HG02588 (cell line): ENCODE measurements around the gene NOTCH1.
"Not testable (repeated sequence)": the region's sequence is repeated elsewhere in the genome, so short reads cannot be mapped to it uniquely, and the experiment has no call there.

Experiments used
- ATAC-seq: cut with Tn5 transposase; IDR thresholded peaks from one replicate; pipeline ENCODE4 v1.9.1; 2021; ENCODE audit warnings: mild to moderate bottlenecking, moderate library complexity; ENCODE audit not compliant: unreplicated experiment

The NOTCH1 gene

DNA sequence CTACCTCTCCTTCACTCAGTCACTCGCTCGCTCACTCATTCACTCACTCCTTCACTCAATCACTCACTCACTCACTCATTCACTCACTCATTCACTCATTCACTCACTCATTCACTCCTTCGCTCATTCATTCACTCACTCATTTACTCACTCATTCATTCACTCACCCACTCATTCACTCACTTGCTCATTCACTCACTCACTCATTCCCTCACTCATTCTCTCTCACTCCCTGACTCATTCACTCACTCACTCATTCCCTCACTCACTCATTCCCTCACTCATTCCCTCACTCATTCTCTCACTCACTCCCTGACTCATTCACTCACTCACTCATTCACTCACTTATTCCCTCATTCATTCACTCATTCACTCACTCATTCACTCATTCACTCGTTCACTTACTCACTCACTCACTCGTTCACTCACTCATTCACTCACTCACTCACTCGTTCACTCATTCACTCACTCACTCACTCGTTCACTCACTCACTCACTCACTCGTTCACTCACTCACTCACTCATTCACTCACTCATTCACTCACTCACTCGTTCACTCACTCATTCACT is 33.9 kb upstream of the NOTCH1 start:
- ATAC-seq: not testable (repeated sequence)

DNA sequence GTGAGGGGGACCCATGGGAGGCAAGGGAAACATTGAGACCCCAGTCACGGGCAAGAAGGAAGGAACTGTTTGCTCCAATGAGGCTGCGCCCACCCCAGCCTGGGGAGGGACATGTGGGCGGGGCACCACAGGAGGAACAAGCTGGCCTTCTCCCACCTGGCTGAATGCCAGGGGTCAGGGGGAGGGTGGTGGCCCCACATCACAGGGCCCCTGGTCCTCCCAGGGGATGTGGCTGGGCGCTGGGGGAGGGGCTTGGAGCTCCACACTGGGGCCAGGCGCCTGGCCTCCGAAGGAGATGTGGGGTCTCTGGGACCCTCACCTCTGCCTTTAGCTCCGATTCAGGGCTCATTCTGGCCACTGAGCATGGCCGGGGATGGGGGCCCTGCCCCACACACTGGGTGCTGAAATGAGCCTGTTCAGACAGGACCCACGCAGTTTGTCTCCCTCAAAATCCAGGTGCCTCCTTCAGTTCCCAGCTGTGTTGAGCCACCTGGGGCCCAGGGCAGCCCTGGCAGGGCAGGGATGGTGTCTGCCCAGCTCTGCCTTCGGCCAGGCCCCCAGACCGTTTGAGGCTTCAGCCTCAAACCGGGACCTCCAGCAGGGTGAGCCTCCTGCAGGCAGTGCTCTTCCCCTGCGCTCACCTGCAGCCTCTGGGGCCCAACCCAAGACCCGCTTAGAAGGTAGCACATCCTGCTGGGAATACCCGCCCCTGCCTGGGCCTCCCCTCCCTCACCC is 33.2 kb upstream of the NOTCH1 start:
- ATAC-seq: no peak

DNA sequence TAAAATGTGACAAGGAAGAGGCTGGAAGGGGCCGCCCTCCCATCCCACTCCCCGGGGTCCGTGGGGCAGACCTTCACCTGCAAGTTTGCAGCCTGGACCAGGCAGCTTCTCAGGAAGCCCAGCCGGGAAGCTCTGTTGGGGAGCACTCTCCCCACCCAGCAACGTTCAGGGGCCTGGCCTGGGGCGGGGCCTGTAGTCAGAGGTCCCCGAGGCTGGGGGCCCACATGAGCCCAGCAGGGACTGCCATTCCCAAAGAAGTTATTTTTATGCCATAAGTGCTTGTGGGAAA is 32.7 kb upstream of the NOTCH1 start:
- ATAC-seq: no peak

GRCh38 chr9:136577941-136578625 is 32.2 kb upstream of the NOTCH1 start:
- no peak for ATAC-seq

DNA sequence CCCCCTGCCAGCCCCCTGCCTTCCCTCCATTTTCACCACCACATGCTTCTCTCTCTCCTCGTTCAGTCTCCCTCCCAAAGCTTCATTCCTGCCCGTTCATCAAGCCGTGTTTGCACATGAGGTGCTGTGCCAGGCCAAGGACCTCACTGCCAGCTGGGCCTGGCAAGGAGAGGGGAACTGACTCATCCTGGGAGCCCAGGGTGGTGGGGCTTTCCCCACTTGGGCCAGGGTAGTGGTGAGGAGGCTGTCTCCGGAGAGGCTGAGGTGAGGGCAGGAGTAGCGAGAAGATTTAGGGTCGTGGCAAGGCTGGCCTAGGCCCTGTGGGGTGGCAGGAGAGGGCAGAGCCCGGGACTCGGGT is 30.4 kb upstream of the NOTCH1 start:
- ATAC-seq: no peak

DNA sequence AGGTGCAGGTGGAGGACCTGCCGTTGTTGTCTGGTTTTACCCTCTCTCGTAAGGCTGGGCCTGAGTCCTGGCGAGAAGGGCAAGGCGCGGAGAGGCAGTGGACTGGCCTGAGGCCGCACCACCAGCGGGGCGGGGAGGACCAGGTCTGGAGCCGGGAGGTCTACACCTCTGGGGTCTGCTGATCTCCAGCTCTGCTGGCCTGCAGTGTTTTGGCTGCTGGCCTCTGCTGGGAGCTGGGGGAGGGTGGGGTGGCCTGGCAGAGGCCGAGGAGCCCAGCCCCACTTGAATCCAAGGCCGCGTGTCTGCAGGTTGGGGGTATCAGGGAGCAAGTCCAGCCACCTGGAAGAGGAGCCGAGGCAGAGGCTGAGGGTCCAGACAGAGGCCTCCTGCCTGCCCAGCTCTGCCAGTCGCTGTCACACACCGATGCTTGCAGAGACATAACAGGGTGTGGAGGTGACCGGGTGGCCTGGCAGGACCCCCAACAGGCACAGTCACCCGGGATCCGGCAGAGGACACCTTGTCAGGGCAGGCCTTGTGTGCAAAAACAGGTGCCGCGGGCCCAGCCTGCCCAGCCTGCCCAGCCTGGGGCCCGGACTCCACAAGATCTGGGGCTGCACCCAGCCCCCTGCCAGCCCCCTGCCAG is 29.9 kb upstream of the NOTCH1 start:
- ATAC-seq: no peak

DNA sequence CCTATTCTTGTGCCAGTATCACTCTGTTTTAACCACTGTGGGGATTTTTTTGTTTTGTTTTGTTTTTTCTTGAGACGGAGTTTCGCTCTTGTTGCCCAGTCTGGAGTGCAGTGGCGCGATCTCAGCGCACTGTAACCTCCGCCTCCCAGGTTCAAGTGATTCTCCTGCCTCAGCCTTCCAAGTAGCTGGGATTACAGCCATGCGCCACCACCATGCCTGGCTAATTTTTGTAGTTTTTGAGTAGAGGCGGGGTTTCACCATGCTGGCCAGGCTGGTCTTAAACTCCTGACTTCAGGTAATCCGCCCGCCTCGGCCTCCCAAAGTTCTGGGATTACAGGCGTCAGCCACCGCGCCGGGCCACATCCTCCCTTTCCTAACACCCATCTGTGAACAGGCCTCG is 28.8 kb upstream of the NOTCH1 start:
- not testable (repeated sequence) for ATAC-seq

- no peak for ATAC-seq
Measured at GRCh38 chr9:136572828-136573625, 27.2 kb upstream of the NOTCH1 start.

- ATAC-seq: no peak
Measured at GRCh38 chr9:136572003-136572827, 26.4 kb upstream of the NOTCH1 start.

- ATAC-seq: no peak
Measured at GRCh38 chr9:136571531-136571930, 25.7 kb upstream of the NOTCH1 start.

- ATAC-seq: no peak
Measured at GRCh38 chr9:136570916-136571315, 25.1 kb upstream of the NOTCH1 start.

DNA sequence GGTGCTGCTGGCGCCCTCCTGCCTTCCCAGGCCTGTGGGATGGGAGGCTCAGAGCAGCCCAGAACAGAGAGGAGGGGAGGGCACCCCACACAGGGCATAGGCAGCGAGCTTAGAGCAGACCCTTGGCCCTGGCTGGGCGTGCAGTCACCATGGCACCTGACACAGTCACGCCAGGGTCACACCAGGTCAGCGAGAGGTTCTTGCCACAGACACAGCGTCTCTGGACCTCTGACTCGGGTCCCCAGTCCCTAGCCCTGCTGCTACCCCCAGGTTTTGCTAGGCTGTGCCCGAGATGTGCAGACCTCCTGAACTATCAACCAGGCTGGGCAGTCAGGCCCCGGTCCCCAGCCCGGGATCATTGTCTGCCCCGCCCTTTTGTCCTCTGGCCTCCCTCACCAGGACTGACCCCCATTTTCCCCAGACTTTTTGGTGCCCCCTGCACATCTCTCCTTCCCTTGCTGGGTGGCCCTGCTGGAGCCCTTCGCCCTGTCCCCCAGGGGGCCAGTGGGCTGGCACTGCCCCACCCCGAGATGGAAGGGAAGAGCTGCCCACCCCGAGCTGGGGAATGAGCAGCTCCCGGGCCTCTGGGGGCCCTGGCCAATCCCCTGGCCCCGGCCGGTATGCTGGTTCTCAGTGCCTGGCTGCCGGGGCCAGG is 24.5 kb upstream of the NOTCH1 start:
- ATAC-seq: no peak

DNA sequence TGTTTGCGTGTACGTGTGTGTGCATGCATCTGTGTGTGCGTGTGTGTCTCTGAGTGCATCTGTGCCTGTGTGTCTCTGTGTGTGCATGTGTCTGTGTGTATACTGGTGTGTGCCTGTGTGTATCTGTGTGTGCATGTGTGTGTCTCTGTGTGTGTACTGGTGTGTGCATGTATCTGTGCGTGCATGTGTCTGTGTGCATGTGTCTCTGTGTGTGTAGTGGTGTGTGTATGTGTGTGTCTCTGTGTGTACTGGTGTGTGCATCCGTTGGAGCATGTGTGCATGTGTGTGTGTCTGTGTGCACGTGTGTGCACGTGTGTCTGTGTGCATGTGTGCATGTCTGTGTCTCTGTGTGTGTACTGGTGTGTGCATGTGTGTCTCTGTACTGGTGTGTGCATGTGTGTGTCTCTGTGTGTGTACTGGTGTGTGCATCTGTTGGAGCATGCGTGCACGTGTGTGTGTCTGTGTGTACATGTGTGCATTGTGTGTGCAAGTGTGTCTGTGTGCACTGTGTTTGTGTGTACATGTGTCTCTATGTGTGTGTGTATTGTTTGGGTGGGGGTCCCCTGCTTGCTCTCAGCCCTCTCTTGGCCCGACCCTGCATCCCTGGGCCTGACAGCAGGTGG is 23.8 kb upstream of the NOTCH1 start:
- no peak for ATAC-seq

DNA sequence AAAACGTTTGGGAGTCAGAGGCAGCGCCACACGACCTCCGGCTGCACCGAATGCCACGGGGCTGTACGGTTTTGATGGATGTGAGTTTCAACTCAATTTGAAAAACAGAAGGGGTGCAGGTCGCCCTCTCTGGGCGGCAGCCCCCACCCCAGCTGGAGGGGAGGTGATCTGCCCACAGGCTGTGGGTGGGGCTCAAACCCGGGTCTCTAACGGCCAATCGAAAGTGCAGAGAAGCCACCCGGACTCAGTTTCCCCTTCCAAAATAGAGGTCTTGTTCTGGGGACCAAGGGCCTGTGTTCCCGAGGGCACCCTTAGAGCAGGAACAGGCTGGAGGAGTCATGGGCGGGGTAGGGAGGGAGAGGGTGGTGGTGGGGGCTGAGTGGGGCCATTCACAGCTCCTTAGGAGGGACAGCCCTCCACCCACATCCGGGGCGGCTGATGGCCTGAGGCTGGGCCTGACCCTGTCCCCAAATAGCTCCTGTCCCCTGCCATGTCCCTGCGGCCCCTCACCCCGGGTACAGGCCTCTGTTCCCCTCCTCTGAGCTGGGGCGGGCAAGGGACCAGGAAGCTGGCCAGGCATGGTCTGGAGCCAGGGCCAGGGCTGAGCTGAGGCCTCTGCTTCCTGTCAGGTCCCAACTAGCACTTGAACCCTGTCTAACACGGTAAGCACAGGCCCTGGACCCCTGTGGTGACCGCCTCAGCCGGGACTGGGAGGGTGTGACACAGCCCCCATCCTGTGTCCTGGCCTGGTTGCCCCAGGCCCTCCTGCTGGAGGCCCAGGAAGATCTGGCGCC is 22.6 kb upstream of the NOTCH1 start:
- no peak for ATAC-seq

- no peak for ATAC-seq
Measured at GRCh38 chr9:136567651-136568287, 21.9 kb upstream of the NOTCH1 start.

DNA sequence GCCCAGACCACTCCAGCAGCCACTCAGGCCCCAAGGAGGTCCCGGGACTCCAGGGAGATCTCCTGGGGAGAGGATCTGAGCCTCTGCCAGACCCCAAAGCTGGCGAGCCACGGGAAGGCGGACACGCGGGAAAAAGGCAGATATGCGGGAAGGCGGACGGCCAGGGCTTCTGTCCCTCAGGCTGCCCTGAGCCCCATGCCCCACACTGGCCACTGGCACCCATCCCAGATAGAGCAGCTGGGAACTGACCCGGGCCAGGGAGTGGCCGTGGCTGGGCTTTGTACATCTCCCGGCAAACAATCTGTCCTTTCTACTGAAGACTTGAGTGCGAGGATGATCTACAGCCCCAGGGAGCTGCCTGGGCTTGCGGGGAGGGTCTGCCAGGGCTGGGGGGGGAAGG is 21.1 kb upstream of the NOTCH1 start:
- ATAC-seq: no peak

DNA sequence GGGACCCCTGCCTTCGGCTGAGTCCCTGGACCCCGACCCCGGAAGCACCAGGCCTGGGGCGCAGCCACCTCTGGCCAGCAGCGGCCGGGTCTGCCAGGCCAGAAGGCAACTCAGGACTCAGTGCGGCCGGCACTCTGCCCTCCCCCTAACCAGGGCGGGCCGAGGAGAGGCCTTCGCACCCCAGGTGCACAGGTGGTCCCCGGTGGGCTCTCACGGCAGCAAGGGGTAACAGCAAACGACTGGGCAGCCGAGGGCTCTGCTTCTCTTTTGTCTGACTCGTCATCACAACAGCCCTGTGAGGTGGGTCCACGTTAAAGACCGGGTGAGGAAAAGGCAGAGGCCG is 20.7 kb upstream of the NOTCH1 start:
- no peak for ATAC-seq
